GM12878 (cell line): Measurements from ENCODE around the gene HLA-DMA. TPM values are rescaled to one million over a fixed set of nuclear protein-coding genes. Genes with fewer than 3 reads are reported as not detected.
A peak's percentile ranks its signal among the peaks of the same experiment; 100 is the strongest.

Experiments
- ATF7 ChIP-seq: fragments of 450-650 bp; IDR thresholded peaks from 2 replicates; pipeline ENCODE4 v1.6.1; 2016; ENCODE audit warnings: low read depth, mild to moderate bottlenecking
- BACH1 ChIP-seq: fragments of 450-650 bp; IDR thresholded peaks from 2 replicates; pipeline ENCODE4 v1.6.1; 2017; ENCODE audit warnings: mild to moderate bottlenecking, borderline replicate concordance
- CEBPB ChIP-seq, 2 experiments: fragments of 150-350 bp in 1 of 2; IDR thresholded peaks; 2 replicates each; pipeline ENCODE4 v1.6.1; 2012 to 2014; ENCODE audit warnings: low read depth in 2 of 2, low read length in 2 of 2, borderline replicate concordance in 1 of 2, inconsistent platforms in 1 of 2
- CHD4 ChIP-seq: fragments of 200-600 bp; sonication (generic); IDR thresholded peaks from 2 replicates; pipeline ENCODE4 v1.6.1; 2016; ENCODE audit warnings: mild to moderate bottlenecking
- CREB1 ChIP-seq: IDR thresholded peaks from 2 replicates; pipeline ENCODE4 v1.6.1; 2012; ENCODE audit warnings: low read depth, mild to moderate bottlenecking, inconsistent platforms
- ELK1 ChIP-seq: IDR thresholded peaks from 2 replicates; pipeline ENCODE4 v1.6.1; 2012; ENCODE audit warnings: low read depth, low read length, improper control_type of control experiment
- HDAC2 ChIP-seq: fragments of 200-600 bp; sonication (generic); IDR thresholded peaks from 2 replicates; pipeline ENCODE4 v1.6.1; 2017
- MLLT1 ChIP-seq: fragments of 450-650 bp; IDR thresholded peaks from 2 replicates; pipeline ENCODE4 v1.6.1; 2016; ENCODE audit warnings: mild to moderate bottlenecking
- RBBP5 ChIP-seq: fragments of 200-600 bp; sonication (generic); conservative IDR thresholded peaks from 2 replicates; pipeline ENCODE4 v1.6.1; 2016
- RUNX3 ChIP-seq: IDR thresholded peaks from 2 replicates; pipeline ENCODE4 v1.6.1; 2012; ENCODE audit warnings: low read length, inconsistent platforms
- SKIL ChIP-seq: fragments of 450-650 bp; IDR thresholded peaks from 2 replicates; pipeline ENCODE4 v1.6.1; 2017; ENCODE audit warnings: mild to moderate bottlenecking, low read depth, inconsistent platforms; ENCODE audit not compliant: poor library complexity, severe bottlenecking
- ZBTB40 ChIP-seq: fragments of 450-650 bp; IDR thresholded peaks from 2 replicates; pipeline ENCODE4 v1.6.1; 2016; ENCODE audit warnings: mild to moderate bottlenecking, moderate library complexity, borderline replicate concordance
- polyA plus RNA-seq, 11 experiments: library from polyadenylated mRNA; depleted of rRNA in 4 of 11; unstranded in 6 of 11; stranded (reverse) in 5 of 11; fragments of >200 nt; fragmentation: Nextera tagmentation in 4 of 11; fragmentation: Illumina TruSeq in 1 of 11; extraction: Ambion mirVana in 4 of 11; extraction: Trizol in 1 of 11; gene quantifications; 1 replicate in 1 of 11; 2 replicates in 10 of 11; pipeline versions ENCODE4 v1.2.1 to v1.2.3, GENCODE V29; 2011 to 2016; ENCODE audit warnings: inconsistent platforms in 2 of 11, missing spikeins in 2 of 11, low read depth in 1 of 11
- total RNA-seq, 4 experiments: library from RNA; depleted of rRNA in 3 of 4; stranded (reverse); fragments of >200 nt in 3 of 4; fragmentation: Illumina TruSeq in 1 of 4; extraction: Trizol in 1 of 4; gene quantifications; 2 replicates each; pipeline versions ENCODE4 v1.2.1 to v1.2.3, GENCODE V29; 2013 to 2021
- TF ChIP-seq, protein P1 (sequence below): fragments of 450-650 bp; IDR thresholded peaks from 2 replicates; pipeline ENCODE4 v1.6.1; 2017; ENCODE audit warnings: mild to moderate bottlenecking, moderate library complexity

HLA-DMA gene
- total and polyA plus RNA-seq, 10 of the 15 experiments (the other 5 are each of a cell fraction or from before 2014, with no cell fraction given), result 177 to 552 (median 309) TPM

GRCh38 chr6:32967151-32968091, 14.5 kb upstream of the HLA-DMA start (continued):
- TF ChIP-seq SKIL (peak; percentile 68), RBBP5 (no peak), ELK1 (no peak; the same call in 1 of the 2 replicates), MLLT1 (0 out of 2 replicates have a peak, but pooled peaks have one; percentile 27), CREB1 (no peak), CHD4 (no peak), CEBPB (IDR thresholded peaks at IDR 0.05; ENCODE audit: borderline replicate concordance in 1 of 2, low read depth in 2 of 2, low read length in 2 of 2) (no peak), ZBTB40 (no peak), RUNX3 (no peak), ATF7 (no peak), HDAC2 (no peak), BACH1 (no peak)
- TF ChIP-seq, protein P1, sequence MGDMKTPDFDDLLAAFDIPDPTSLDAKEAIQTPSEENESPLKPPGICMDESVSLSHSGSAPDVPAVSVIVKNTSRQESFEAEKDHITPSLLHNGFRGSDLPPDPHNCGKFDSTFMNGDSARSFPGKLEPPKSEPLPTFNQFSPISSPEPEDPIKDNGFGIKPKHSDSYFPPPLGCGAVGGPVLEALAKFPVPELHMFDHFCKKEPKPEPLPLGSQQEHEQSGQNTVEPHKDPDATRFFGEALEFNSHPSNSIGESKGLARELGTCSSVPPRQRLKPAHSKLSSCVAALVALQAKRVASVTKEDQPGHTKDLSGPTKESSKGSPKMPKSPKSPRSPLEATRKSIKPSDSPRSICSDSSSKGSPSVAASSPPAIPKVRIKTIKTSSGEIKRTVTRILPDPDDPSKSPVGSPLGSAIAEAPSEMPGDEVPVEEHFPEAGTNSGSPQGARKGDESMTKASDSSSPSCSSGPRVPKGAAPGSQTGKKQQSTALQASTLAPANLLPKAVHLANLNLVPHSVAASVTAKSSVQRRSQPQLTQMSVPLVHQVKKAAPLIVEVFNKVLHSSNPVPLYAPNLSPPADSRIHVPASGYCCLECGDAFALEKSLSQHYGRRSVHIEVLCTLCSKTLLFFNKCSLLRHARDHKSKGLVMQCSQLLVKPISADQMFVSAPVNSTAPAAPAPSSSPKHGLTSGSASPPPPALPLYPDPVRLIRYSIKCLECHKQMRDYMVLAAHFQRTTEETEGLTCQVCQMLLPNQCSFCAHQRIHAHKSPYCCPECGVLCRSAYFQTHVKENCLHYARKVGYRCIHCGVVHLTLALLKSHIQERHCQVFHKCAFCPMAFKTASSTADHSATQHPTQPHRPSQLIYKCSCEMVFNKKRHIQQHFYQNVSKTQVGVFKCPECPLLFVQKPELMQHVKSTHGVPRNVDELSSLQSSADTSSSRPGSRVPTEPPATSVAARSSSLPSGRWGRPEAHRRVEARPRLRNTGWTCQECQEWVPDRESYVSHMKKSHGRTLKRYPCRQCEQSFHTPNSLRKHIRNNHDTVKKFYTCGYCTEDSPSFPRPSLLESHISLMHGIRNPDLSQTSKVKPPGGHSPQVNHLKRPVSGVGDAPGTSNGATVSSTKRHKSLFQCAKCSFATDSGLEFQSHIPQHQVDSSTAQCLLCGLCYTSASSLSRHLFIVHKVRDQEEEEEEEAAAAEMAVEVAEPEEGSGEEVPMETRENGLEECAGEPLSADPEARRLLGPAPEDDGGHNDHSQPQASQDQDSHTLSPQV, result no peak
